ENCODE results near the gene RSPH3.

The RSPH3 gene

DNA sequence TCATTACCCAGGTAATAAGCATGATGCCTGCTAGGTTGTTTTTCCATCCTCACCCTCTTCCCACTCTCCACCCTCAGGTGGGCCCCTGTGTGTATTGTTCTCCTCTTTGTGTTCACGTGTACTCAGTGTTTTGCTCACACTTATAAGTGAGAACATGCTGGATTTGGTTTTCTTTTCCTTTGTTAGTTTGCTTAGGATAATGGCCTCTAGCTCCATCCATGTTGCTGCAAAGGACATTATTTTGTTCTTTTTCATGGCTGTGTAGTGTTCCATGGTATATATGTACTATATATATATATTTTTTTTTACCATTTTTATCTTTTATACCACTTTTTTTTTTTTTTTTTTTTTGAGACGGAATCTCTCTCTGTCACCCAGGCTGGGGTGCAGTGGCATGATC is 71.9 kb downstream of the RSPH3 start:
- Histone ChIP-seq H3K79me2 (ENCODE audit: control insufficient read depth, low read length) (no peaks in the 10 kb centered on the region), H3K36me3 (ENCODE audit: control insufficient read depth, low read length) (no peaks in the 10 kb centered on the region), H3K27me3 (ENCODE audit: control insufficient read depth, low read length) (no peaks in the 10 kb centered on the region), H3K4me3 (ENCODE audit: low read length) (no peak overlapping the region), H3K4me1 (ENCODE audit: control insufficient read depth, low read length) (no peaks in the 10 kb centered on the region), H3K9me2 (replicated peaks; ENCODE audit: control insufficient read depth, low read length) (no peaks in the 10 kb centered on the region), H3K9me3 (ENCODE audit: control insufficient read depth, insufficient read depth, low read length) (no peaks in the 10 kb centered on the region), H3K4me2 (ENCODE audit: low read length) (no peak overlapping the region), H4K20me1 (ENCODE audit: control insufficient read depth, insufficient read depth, low read depth, low read length) (no peaks in the 10 kb centered on the region), H3F3A (ENCODE audit: control insufficient read depth, insufficient read depth) (no peaks in the 10 kb centered on the region), H3K27ac (ENCODE audit: low read depth, low read length) (no peak overlapping the region)
- TF ChIP-seq, protein P1, sequence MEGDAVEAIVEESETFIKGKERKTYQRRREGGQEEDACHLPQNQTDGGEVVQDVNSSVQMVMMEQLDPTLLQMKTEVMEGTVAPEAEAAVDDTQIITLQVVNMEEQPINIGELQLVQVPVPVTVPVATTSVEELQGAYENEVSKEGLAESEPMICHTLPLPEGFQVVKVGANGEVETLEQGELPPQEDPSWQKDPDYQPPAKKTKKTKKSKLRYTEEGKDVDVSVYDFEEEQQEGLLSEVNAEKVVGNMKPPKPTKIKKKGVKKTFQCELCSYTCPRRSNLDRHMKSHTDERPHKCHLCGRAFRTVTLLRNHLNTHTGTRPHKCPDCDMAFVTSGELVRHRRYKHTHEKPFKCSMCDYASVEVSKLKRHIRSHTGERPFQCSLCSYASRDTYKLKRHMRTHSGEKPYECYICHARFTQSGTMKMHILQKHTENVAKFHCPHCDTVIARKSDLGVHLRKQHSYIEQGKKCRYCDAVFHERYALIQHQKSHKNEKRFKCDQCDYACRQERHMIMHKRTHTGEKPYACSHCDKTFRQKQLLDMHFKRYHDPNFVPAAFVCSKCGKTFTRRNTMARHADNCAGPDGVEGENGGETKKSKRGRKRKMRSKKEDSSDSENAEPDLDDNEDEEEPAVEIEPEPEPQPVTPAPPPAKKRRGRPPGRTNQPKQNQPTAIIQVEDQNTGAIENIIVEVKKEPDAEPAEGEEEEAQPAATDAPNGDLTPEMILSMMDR (IDR thresholded peaks at IDR 0.05; ENCODE audit: low read depth, low read length, poor library complexity, severe bottlenecking): no peak
- no peak for TF ChIP-seq EZH2phosphoT487 (IDR thresholded peaks at IDR 0.05; ENCODE audit: borderline replicate concordance, low read length)

DNA sequence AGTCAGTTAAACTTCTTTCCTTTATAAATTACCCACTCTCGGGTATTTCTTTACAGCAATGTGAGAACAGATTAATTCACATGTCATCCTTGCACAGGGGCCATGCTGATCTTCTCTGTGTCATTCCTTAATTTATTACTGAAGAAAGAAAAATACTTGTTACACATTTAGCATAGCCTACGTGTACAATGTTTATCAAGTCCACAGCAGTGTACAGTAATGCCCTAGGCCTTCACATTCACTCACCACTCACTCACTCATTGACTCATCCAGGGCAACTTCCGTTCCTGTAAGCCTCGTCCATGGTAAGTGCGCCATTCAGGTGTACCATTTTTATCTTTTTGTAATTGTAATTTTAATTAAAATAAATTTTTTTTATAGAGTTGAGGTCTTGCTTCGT is 73.6 kb downstream of the RSPH3 start:
- Histone ChIP-seq H3K27ac (ENCODE audit: low read depth, low read length) (no peak overlapping the region), H3K36me3 (ENCODE audit: control insufficient read depth, low read length) (no peaks in the 10 kb centered on the region)
- TF ChIP-seq EZH2phosphoT487 (IDR thresholded peaks at IDR 0.05; ENCODE audit: borderline replicate concordance, low read length): no peak
- TF ChIP-seq, protein P1 (IDR thresholded peaks at IDR 0.05; ENCODE audit: low read depth, low read length, poor library complexity, severe bottlenecking): no peak

DNA sequence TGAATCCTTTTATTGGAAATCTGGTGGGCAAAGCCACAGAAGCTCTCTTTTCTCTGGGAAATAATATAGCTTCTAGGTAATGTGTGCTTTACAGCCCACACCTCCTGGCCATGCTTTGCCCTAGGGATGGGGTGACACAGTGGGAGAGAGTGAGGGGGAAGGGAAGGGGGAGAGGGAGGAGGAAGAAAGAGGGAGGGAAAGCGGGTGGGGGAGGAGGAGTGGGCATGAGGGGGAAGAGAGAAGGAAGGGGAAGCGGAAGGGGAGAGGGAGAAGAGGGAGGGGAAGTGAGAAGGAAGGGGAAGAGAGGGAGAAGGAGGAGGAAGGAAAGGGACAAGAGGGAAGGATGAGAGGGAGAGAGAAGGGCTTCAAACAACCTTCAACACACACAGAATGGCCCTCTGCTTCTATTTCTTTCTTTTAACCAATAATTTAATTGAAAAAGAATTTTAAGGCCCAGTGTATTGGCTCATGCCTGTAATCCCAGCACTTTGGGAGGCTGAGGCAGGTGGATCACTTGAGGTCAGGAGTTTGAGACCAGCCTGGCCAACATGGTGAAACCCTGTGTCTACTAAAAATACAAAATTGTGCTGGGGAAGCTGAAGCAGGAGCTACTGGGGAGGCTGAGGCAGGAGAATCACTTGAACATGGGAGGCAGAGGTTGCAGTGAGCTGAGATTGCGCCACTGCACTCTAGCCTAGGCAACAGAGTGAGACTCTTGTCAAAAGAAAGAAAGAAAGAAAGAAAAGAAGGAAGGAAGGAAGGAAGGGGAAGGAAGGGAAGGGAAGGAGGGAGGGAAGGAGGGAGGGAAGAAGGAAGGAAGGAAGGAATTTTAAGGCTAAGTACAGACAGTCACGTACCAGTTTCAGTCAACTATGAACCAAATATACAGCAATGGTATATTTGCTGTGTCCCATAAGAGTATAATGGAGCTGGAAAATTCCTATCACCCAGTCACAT is 75.2 kb downstream of the RSPH3 start:
- Histone ChIP-seq H3K9me3 (ENCODE audit: control insufficient read depth, insufficient read depth, low read length) (no peaks in the 10 kb centered on the region), H3K27me3 (ENCODE audit: control insufficient read depth, low read length) (no peaks in the 10 kb centered on the region), H3K4me1 (ENCODE audit: control insufficient read depth, low read length) (peaks cover 8% of the 10 kb centered on the region), H3K4me3 (ENCODE audit: low read length) (no peak overlapping the region), H3F3A (ENCODE audit: control insufficient read depth, insufficient read depth) (0 out of 2 replicates have a peak, but pooled peaks cover under 1% of the 10 kb centered on the region), H4K20me1 (ENCODE audit: control insufficient read depth, insufficient read depth, low read depth, low read length) (no peaks in the 10 kb centered on the region), H3K27ac (ENCODE audit: low read depth, low read length) (no peak overlapping the region), H3K79me2 (ENCODE audit: control insufficient read depth, low read length) (no peaks in the 10 kb centered on the region), H3K36me3 (ENCODE audit: control insufficient read depth, low read length) (no peaks in the 10 kb centered on the region), H3K9me2 (replicated peaks; ENCODE audit: control insufficient read depth, low read length) (no peaks in the 10 kb centered on the region), H3K4me2 (ENCODE audit: low read length) (no peak overlapping the region)
- TF ChIP-seq EZH2phosphoT487 (IDR thresholded peaks at IDR 0.05; ENCODE audit: borderline replicate concordance, low read length): no peak
- TF ChIP-seq, protein P1 (IDR thresholded peaks at IDR 0.05; ENCODE audit: low read depth, low read length, poor library complexity, severe bottlenecking): no peak

More for the DNA sequence above, 73.6 kb downstream of the RSPH3 start:
- Histone ChIP-seq H3F3A (ENCODE audit: control insufficient read depth, insufficient read depth) (no peaks in the 10 kb centered on the region), H3K79me2 (ENCODE audit: control insufficient read depth, low read length) (no peaks in the 10 kb centered on the region), H3K4me2 (ENCODE audit: low read length) (no peak overlapping the region), H3K27me3 (ENCODE audit: control insufficient read depth, low read length) (no peaks in the 10 kb centered on the region), H4K20me1 (ENCODE audit: control insufficient read depth, insufficient read depth, low read depth, low read length) (no peaks in the 10 kb centered on the region), H3K4me3 (ENCODE audit: low read length) (no peak overlapping the region), H3K4me1 (ENCODE audit: control insufficient read depth, low read length) (no peaks in the 10 kb centered on the region), H3K9me2 (replicated peaks; ENCODE audit: control insufficient read depth, low read length) (no peaks in the 10 kb centered on the region), H3K9me3 (ENCODE audit: control insufficient read depth, insufficient read depth, low read length) (no peaks in the 10 kb centered on the region)
